DND-41 (cell line): Measurements from ENCODE around the gene PRAME.

Source experiments
- ATAC-seq: fragments of 200-7000 bp; cut with Tn5 transposase; 3 replicates; pipeline ENCODE4 v1.9.1; 2021; ENCODE audit warnings: low read depth; ENCODE audit not compliant: insufficient read depth
- DNase-seq: peaks from one replicate; pipeline ENCODE4 v3.0.0-alpha.2; 2020
- H2AFZ ChIP-seq: 2 replicates; pipeline ENCODE4 v1.6.0; 2012; ENCODE audit warnings: low read depth, low read length
- H3K27ac ChIP-seq: 2 replicates; pipeline ENCODE4 v1.5.1; 2012; ENCODE audit warnings: low read length, inconsistent platforms
- H3K27me3 ChIP-seq: fragments of 200-600 bp; sonication (generic); 2 replicates; pipeline ENCODE4 v1.6.0; 2012; ENCODE audit warnings: low read length, mild to moderate bottlenecking, inconsistent platforms; ENCODE audit not compliant: insufficient read depth, poor library complexity
- H3K36me3 ChIP-seq: 2 replicates; pipeline ENCODE4 v1.5.1; 2012; ENCODE audit warnings: low read length, inconsistent platforms; ENCODE audit not compliant: insufficient read depth
- H3K4me1 ChIP-seq: 2 replicates; pipeline ENCODE4 v1.5.1; 2012; ENCODE audit warnings: mild to moderate bottlenecking, low read length; ENCODE audit not compliant: insufficient read depth
- H3K4me2 ChIP-seq: 2 replicates; pipeline ENCODE4 v1.6.0; 2012; ENCODE audit warnings: mild to moderate bottlenecking, moderate library complexity, low read length, inconsistent platforms; ENCODE audit not compliant: insufficient read depth
- H3K4me3 ChIP-seq, 2 experiments: fragments of 200-600 bp in 1 of 2; shearing (Covaris generic) in 1 of 2; 2 replicates each; pipeline ENCODE4 v1.5.1; 2012 to 2016; ENCODE audit warnings: inconsistent platforms in 2 of 2, low read length in 2 of 2, mild to moderate bottlenecking in 2 of 2, low read depth in 1 of 2, moderate library complexity in 1 of 2
- H3K79me2 ChIP-seq: 2 replicates; pipeline ENCODE4 v1.6.0; 2012; ENCODE audit warnings: low read length, inconsistent platforms; ENCODE audit not compliant: insufficient read depth
- H3K9ac ChIP-seq: 2 replicates; pipeline ENCODE4 v1.6.0; 2012; ENCODE audit warnings: low read depth, mild to moderate bottlenecking, inconsistent platforms, low read length, moderate library complexity
- H3K9me3 ChIP-seq: 2 replicates; pipeline ENCODE4 v1.5.1; 2012; ENCODE audit warnings: low read length, moderate library complexity, mild to moderate bottlenecking, inconsistent platforms; ENCODE audit not compliant: insufficient read depth, severe bottlenecking
- H4K20me1 ChIP-seq: 2 replicates; pipeline ENCODE4 v1.6.0; 2012; ENCODE audit warnings: low read length; ENCODE audit not compliant: insufficient read depth
- CTCF ChIP-seq: IDR thresholded peaks from 2 replicates; pipeline ENCODE4 v1.5.1; 2012; ENCODE audit warnings: borderline replicate concordance, low read length, moderate library complexity, mild to moderate bottlenecking; ENCODE audit not compliant: poor library complexity, severe bottlenecking; ENCODE audit errors: extremely low read depth
- EZH2 ChIP-seq: IDR thresholded peaks from 3 replicates; pipeline ENCODE4 v1.6.1; 2012; ENCODE audit warnings: borderline replicate concordance, low read depth, mild to moderate bottlenecking, moderate library complexity, low read length, inconsistent platforms; ENCODE audit not compliant: severe bottlenecking

Gene PRAME

GRCh38 chr22:22571429-22571828 lies 12.4 kb upstream of the PRAME start:
- Histone ChIP-seq H3K9me3 (no peaks in the 10 kb centered on the region), H3K36me3 (no peaks in the 10 kb centered on the region), H3K27me3 (peaks cover 17% of the 10 kb centered on the region), H2AFZ (no peak overlapping the region), H3K4me3 (no peak overlapping the region), H4K20me1 (no peaks in the 10 kb centered on the region), H3K9ac (no peak overlapping the region), H3K4me2 (no peak overlapping the region), H3K79me2 (no peaks in the 10 kb centered on the region), H3K4me1 (no peaks in the 10 kb centered on the region), H3K27ac (no peak overlapping the region)
- DNase-seq (no peak), ATAC-seq (no peak)
- TF ChIP-seq EZH2 (no peak), CTCF (no peak)

- no peaks in the 10 kb centered on the region for H3K79me2 ChIP-seq
- no peak overlapping the region for H2AFZ ChIP-seq
- no peaks in the 10 kb centered on the region for H4K20me1 ChIP-seq
- no peaks in the 10 kb centered on the region for H3K9me3 ChIP-seq
- peaks cover 17% of the 10 kb centered on the region for H3K27me3 ChIP-seq
- TF ChIP-seq EZH2, result no peak
- TF ChIP-seq CTCF, result no peak
- DNase-seq (no peak), ATAC-seq (no peak)
- no peaks in the 10 kb centered on the region for H3K36me3 ChIP-seq
- no peak overlapping the region for H3K4me2 ChIP-seq
- no peak overlapping the region for H3K4me3 ChIP-seq
- H3K4me1 ChIP-seq, result no peaks in the 10 kb centered on the region
- H3K27ac ChIP-seq, result no peak overlapping the region
- no peak overlapping the region for H3K9ac ChIP-seq
Measured at GRCh38 chr22:22569218-22569617, 10.2 kb upstream of the PRAME start.

GRCh38 chr22:22565981-22566380 lies 6.9 kb upstream of the PRAME start:
- ATAC-seq (no peak), DNase-seq (no peak)
- no peak for TF ChIP-seq CTCF
- TF ChIP-seq EZH2, result no peak
- Histone ChIP-seq H2AFZ (no peak overlapping the region), H3K9ac (no peak overlapping the region), H3K4me3 (no peak overlapping the region), H3K79me2 (no peaks in the 10 kb centered on the region), H3K36me3 (no peaks in the 10 kb centered on the region), H3K9me3 (no peaks in the 10 kb centered on the region), H3K27ac (no peak overlapping the region), H3K4me2 (no peak overlapping the region), H4K20me1 (no peaks in the 10 kb centered on the region), H3K27me3 (peaks cover 10% of the 10 kb centered on the region), H3K4me1 (no peaks in the 10 kb centered on the region)

GRCh38 chr22:22558071-22558971 lies 744 bp downstream of the PRAME start:
- Histone ChIP-seq H3K79me2 (no peaks in the 10 kb centered on the region), H3K4me2 (no peak overlapping the region), H3K27me3 (no peaks in the 10 kb centered on the region), H3K9me3 (no peaks in the 10 kb centered on the region), H3K9ac (no peak overlapping the region), H3K4me3 (no peak overlapping the region), H2AFZ (no peak overlapping the region), H3K27ac (no peak overlapping the region), H3K4me1 (peaks cover 10% of the 10 kb centered on the region; the same call in 1 of the 2 replicates), H3K36me3 (no peaks in the 10 kb centered on the region), H4K20me1 (no peaks in the 10 kb centered on the region)
- DNase-seq (no peak), ATAC-seq (no peak)
- no peak for TF ChIP-seq EZH2
- no peak for TF ChIP-seq CTCF
